Endothelial cell of umbilical vein (primary cell): Measurements from ENCODE around the gene SMARCC1. TPM values are rescaled to one million over a fixed set of nuclear protein-coding genes. Genes with fewer than 3 reads are reported as not detected.

Source experiments
- BruUV-seq: library from RNA; stranded (reverse); fragments of 400-500 nt; replicated peaks from 2 replicates; lab custom pipeline; 2021; lab: Mats Ljungman, UMichigan
- CTCF ChIA-PET: fragments of 300-600, 350-600 bp; sonication (Branson Sonifier 250); formaldehyde crosslinking; loops from one replicate; lab custom pipeline; 2021; ENCODE audit warnings: antibody characterized with exemption, inconsistent platforms; lab: Charles Lee
- POLR2A ChIA-PET: fragments of 300-600, 350-600 bp; sonication (Branson Sonifier 250); formaldehyde crosslinking; loops from one replicate; lab custom pipeline; 2021; ENCODE audit warnings: antibody characterized with exemption, inconsistent platforms; lab: Charles Lee
- DNase-seq: peaks from one replicate; pipeline ENCODE4 v3.0.0-alpha.2; 2011; ENCODE audit warnings: low read depth, low spot score
- FAIRE-seq: peaks from 2 replicates; lab custom pipeline; 2011; peaks lifted over from hg19 to GRCh38; lab: Jason Lieb, UNC
- H2AFZ ChIP-seq: 2 replicates; pipeline ENCODE4 v1.6.0; 2012; ENCODE audit warnings: low read depth, low read length, control low read depth, inconsistent platforms
- H3K27ac ChIP-seq: 2 replicates; pipeline ENCODE4 v1.5.1; 2011; ENCODE audit warnings: low read depth, mild to moderate bottlenecking, control low read depth, low read length, moderate library complexity; ENCODE audit not compliant: insufficient read depth
- H3K27me3 ChIP-seq, 2 experiments: 2 replicates each; pipeline versions ENCODE4 v1.6.0 to v1.6.1; 2011; ENCODE audit warnings: low read length in 2 of 2, mixed read lengths in 1 of 2; ENCODE audit not compliant: control insufficient read depth in 2 of 2, insufficient read depth in 2 of 2
- H3K36me3 ChIP-seq, 2 experiments: 2 replicates in 1 of 2; 3 replicates in 1 of 2; pipeline ENCODE4 v1.5.1; 2011; ENCODE audit warnings: low read length in 2 of 2, mild to moderate bottlenecking in 1 of 2, moderate library complexity in 1 of 2; ENCODE audit not compliant: control insufficient read depth in 2 of 2, insufficient read depth in 2 of 2; ENCODE audit errors: extremely low read depth in 1 of 2
- H3K4me1 ChIP-seq: 3 replicates; pipeline ENCODE4 v1.5.1; 2011; ENCODE audit warnings: mild to moderate bottlenecking, low read length; ENCODE audit not compliant: control insufficient read depth, insufficient read depth; ENCODE audit errors: extremely low read depth
- H3K4me2 ChIP-seq: 2 replicates; pipeline ENCODE4 v1.6.1; 2011; ENCODE audit warnings: low read length, control low read depth, mixed read lengths; ENCODE audit not compliant: insufficient read depth
- H3K4me3 ChIP-seq, 3 experiments: fragments of 200-600 bp in 1 of 3; sonication (generic), shearing (Covaris generic) in 1 of 3; replicated peaks in 1 of 3; 2 replicates each; pipeline ENCODE4 v1.5.1; 2011 to 2016; ENCODE audit warnings: control low read depth in 3 of 3, low read length in 3 of 3, mild to moderate bottlenecking in 2 of 3, inconsistent platforms in 1 of 3, low read depth in 1 of 3, moderate library complexity in 1 of 3; ENCODE audit not compliant: insufficient read depth in 1 of 3
- H3K79me2 ChIP-seq: 2 replicates; pipeline ENCODE4 v1.6.0; 2012; ENCODE audit warnings: low read length, inconsistent platforms; ENCODE audit not compliant: control insufficient read depth, insufficient read depth
- H3K9ac ChIP-seq: replicated peaks from 2 replicates; pipeline ENCODE3; 2011; ENCODE audit warnings: low read length, control low read depth; ENCODE audit not compliant: insufficient read depth; ENCODE audit errors: extremely low read depth
- H3K9me1 ChIP-seq: replicated peaks from 3 replicates; pipeline ENCODE4 v1.6.0; 2011; ENCODE audit warnings: mild to moderate bottlenecking, low read length; ENCODE audit not compliant: control insufficient read depth, insufficient read depth; ENCODE audit errors: extremely low read depth
- H3K9me3 ChIP-seq: replicated peaks from 2 replicates; pipeline ENCODE4 v1.5.1; 2012; ENCODE audit warnings: low read length, inconsistent platforms; ENCODE audit not compliant: control insufficient read depth, insufficient read depth
- H4K20me1 ChIP-seq: replicated peaks from 2 replicates; pipeline ENCODE3; 2011; ENCODE audit warnings: mild to moderate bottlenecking, low read length; ENCODE audit not compliant: control insufficient read depth, insufficient read depth; ENCODE audit errors: extremely low read depth
- CTCF ChIP-seq, 2 donors: IDR thresholded peaks; 1 replicate in 1 of 2; 2 replicates in 1 of 2; pipeline ENCODE4 v1.5.1; 2011; ENCODE audit warnings: low read length in 2 of 2, mild to moderate bottlenecking in 2 of 2, moderate library complexity in 2 of 2, control low read depth in 1 of 2, inconsistent platforms in 1 of 2, low read depth in 1 of 2; ENCODE audit not compliant: insufficient read depth in 1 of 2; ENCODE audit errors: extremely low read depth in 1 of 2
- EZH2 ChIP-seq: IDR thresholded peaks from 2 replicates; pipeline ENCODE4 v1.6.1; 2012; ENCODE audit warnings: borderline replicate concordance, low read depth, mild to moderate bottlenecking, moderate library complexity, low read length, inconsistent platforms; ENCODE audit not compliant: severe bottlenecking
- FOS ChIP-seq: IDR thresholded peaks from 2 replicates; pipeline ENCODE4 v1.6.1; 2011; ENCODE audit warnings: mild to moderate bottlenecking, low read length, moderate library complexity, borderline replicate concordance; ENCODE audit not compliant: insufficient read depth
- GATA2 ChIP-seq: IDR thresholded peaks from 2 replicates; pipeline ENCODE4 v1.7.0; 2011; ENCODE audit warnings: low read depth, mild to moderate bottlenecking, moderate library complexity, mixed read lengths, low read length; ENCODE audit not compliant: insufficient read length, insufficient read depth
- JUN ChIP-seq: IDR thresholded peaks from 2 replicates; pipeline ENCODE4 v1.6.1; 2011; ENCODE audit warnings: borderline replicate concordance, low read depth; ENCODE audit not compliant: insufficient read length, insufficient read depth
- MAX ChIP-seq: IDR thresholded peaks from 2 replicates; pipeline ENCODE4 v1.6.1; 2011; ENCODE audit not compliant: insufficient read depth, insufficient read length
- MYC ChIP-seq: IDR thresholded peaks from one replicate; pipeline ENCODE4 v1.6.1; 2011; ENCODE audit warnings: mild to moderate bottlenecking, low read depth, low read length
- POLR2A ChIP-seq: IDR thresholded peaks from 2 replicates; pipeline ENCODE4 v1.6.1; 2012; ENCODE audit warnings: low read depth, mild to moderate bottlenecking, control low read depth, low read length
- POLR2AphosphoS5 ChIP-seq: IDR thresholded peaks from 2 replicates; pipeline ENCODE4 v1.6.1; 2012; ENCODE audit warnings: low read depth, mild to moderate bottlenecking, control low read depth, low read length, moderate library complexity; ENCODE audit not compliant: insufficient read depth
- dilution Hi-C: fragments of 300-500 bp; cut with MboI; formaldehyde crosslinking; loops from one replicate; pipeline ENCODE4 v1.15.0; 2019; ENCODE audit warnings: low sequenced_read_pairs; ENCODE audit not compliant: extremely low pct_ligation_motif_present
- intact Hi-C: fragments of 100-400 bp; cut with micrococcal nuclease; formaldehyde crosslinking; loops from one replicate; pipeline ENCODE4 v1.10.0; 2022
- polyA plus RNA-seq, 4 experiments: library from polyadenylated mRNA; depleted of rRNA in 3 of 4; stranded (reverse) in 3 of 4; unstranded in 1 of 4; fragments of >200 nt; gene quantifications; 2 replicates each; pipeline versions ENCODE4 v1.2.1 to v1.2.3, GENCODE V29; 2011 to 2012; ENCODE audit warnings: missing spikeins in 1 of 4
- total RNA-seq: library from RNA; stranded (reverse); gene quantifications from 2 replicates; pipeline ENCODE4 v1.2.3, GENCODE V29; 2021

Gene SMARCC1
- total and polyA plus RNA-seq, 2 donors (not counting 3 experiments of a cell fraction or from before 2014, with no cell fraction given): 23.0 to 138 TPM

- intact Hi-C loops: no loop called here
- Histone ChIP-seq H3K9me3 (no peaks in the 10 kb centered on the region), H3K9me1 (no peaks in the 10 kb centered on the region), H3K79me2 (peaks cover 2% of the 10 kb centered on the region), H3K27me3 (no peaks in the 10 kb centered on the region), H2AFZ (no peak overlapping the region), H3K4me2 (no peak overlapping the region), H3K4me1 (no peaks in the 10 kb centered on the region), H3K9ac (no peak overlapping the region), H3K27ac (no peak overlapping the region), H3K4me3 (no peak overlapping the region), H3K36me3 (peaks cover 18 to 26% of the 10 kb centered on the region in 2 experiments), H4K20me1 (no peaks in the 10 kb centered on the region)
- no peak for TF ChIP-seq POLR2AphosphoS5
- TF ChIP-seq GATA2: no peak
- TF ChIP-seq POLR2A: no peak
- TF ChIP-seq MAX: no peak
- no peak for TF ChIP-seq MYC
- no peak for TF ChIP-seq CTCF (IDR thresholded peaks at IDR 0.05; ENCODE audit: extremely low read depth in 1 of 2, insufficient read depth in 1 of 2, low read depth in 1 of 2, low read length in 2 of 2)
- TF ChIP-seq JUN: no peak
- TF ChIP-seq EZH2: no peak
- TF ChIP-seq FOS: no peak
- dilution Hi-C loops: no loop called here
- no peak for FAIRE-seq
- BruUV-seq: no TSS peak
- DNase-seq: no peak
- ChIA-PET POLR2A (no interaction called here), CTCF (no interaction called here)
These were observed 146.7 kb downstream of the SMARCC1 start for GRCh38 chr3:47634996-47635395.
